Measurements from ENCODE around the gene AP3S1. TPM values are rescaled to one million over a fixed set of nuclear protein-coding genes. Genes with fewer than 3 reads are reported as not detected.

The AP3S1 gene
- total RNA-seq, 2 experiments from 2014 or later = 82.6 to 83.3 TPM

Other genes starting within 250 kb of the AP3S1 start
- gene TICAM2, start 239.5 kb upstream of the AP3S1 start, total RNA-seq = 1 to 10 TPM; 1.7 to 1.8 TPM
- gene TMED7, start 215.9 kb upstream of the AP3S1 start, total RNA-seq = 10 to 100 TPM; 46.0 to 52.5 TPM
- under 1 TPM; 0.36 to 0.54 TPM for gene CDO1, start 25.3 kb upstream of the AP3S1 start, total RNA-seq
- gene ATG12, start 370 bp upstream of the AP3S1 start, total RNA-seq = 10 to 100 TPM; 46.5 to 48.9 TPM
- gene LVRN, start 120.5 kb downstream of the AP3S1 start, total RNA-seq = not detected
- not detected for gene ARL14EPL, start 190.5 kb downstream of the AP3S1 start, total RNA-seq
- 10 to 100 TPM; 22.0 to 22.1 TPM for gene COMMD10, start 243.1 kb downstream of the AP3S1 start, total RNA-seq